ENCODE results near the gene NSFL1C. TPM values are rescaled to one million over a fixed set of nuclear protein-coding genes. Genes with fewer than 3 reads are reported as not detected.

The NSFL1C gene
- total RNA-seq, 1 donor from 2014 or later = 93.9 TPM

DNA sequence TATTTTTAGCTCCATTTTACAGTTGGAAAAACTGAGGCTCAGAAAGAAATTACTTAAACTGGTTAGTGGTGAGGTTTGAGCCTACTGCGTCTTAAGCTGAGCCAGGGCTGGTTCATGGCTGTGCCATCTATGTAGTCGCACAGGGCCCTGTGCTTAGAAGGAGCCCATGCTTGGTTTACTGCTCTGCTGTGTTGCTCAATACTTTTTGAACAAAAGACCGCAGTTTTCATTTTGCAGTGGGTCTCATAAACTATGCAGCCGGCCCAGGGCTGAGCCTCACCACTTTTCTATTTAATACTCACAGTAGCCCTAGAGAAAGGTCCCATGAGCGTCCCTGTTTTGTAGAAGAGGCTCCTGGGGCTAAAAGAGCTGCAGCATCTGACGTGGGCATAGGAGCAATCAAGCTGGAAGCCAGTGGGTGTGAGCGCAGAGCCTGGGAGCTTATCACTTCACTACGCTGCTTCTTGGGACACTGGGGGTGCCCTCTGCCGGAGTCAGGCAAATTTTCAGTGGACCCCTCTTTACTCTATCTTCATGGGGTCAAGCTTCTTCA lies 24.1 kb upstream of the NSFL1C start:
- no peak overlapping the region for H3K27ac Mint-ChIP-seq (ENCODE audit: unreplicated experiment)
- no peaks in the 10 kb centered on the region for H3K4me1 Mint-ChIP-seq
- DNase-seq (ENCODE audit: low read depth, low spot score) = no peak
- H3K27me3 Mint-ChIP-seq (ENCODE audit: low read depth) = peaks cover 76% of the 10 kb centered on the region
- H3K36me3 Mint-ChIP-seq (ENCODE audit: low read depth) = no peaks in the 10 kb centered on the region
- no peak overlapping the region for H3K4me3 Mint-ChIP-seq
- TF ChIP-seq, protein P1, sequence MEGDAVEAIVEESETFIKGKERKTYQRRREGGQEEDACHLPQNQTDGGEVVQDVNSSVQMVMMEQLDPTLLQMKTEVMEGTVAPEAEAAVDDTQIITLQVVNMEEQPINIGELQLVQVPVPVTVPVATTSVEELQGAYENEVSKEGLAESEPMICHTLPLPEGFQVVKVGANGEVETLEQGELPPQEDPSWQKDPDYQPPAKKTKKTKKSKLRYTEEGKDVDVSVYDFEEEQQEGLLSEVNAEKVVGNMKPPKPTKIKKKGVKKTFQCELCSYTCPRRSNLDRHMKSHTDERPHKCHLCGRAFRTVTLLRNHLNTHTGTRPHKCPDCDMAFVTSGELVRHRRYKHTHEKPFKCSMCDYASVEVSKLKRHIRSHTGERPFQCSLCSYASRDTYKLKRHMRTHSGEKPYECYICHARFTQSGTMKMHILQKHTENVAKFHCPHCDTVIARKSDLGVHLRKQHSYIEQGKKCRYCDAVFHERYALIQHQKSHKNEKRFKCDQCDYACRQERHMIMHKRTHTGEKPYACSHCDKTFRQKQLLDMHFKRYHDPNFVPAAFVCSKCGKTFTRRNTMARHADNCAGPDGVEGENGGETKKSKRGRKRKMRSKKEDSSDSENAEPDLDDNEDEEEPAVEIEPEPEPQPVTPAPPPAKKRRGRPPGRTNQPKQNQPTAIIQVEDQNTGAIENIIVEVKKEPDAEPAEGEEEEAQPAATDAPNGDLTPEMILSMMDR (conservative IDR thresholded peaks at IDR 0.05) = no peak
- H3K9me3 Mint-ChIP-seq = no peaks in the 10 kb centered on the region

DNA sequence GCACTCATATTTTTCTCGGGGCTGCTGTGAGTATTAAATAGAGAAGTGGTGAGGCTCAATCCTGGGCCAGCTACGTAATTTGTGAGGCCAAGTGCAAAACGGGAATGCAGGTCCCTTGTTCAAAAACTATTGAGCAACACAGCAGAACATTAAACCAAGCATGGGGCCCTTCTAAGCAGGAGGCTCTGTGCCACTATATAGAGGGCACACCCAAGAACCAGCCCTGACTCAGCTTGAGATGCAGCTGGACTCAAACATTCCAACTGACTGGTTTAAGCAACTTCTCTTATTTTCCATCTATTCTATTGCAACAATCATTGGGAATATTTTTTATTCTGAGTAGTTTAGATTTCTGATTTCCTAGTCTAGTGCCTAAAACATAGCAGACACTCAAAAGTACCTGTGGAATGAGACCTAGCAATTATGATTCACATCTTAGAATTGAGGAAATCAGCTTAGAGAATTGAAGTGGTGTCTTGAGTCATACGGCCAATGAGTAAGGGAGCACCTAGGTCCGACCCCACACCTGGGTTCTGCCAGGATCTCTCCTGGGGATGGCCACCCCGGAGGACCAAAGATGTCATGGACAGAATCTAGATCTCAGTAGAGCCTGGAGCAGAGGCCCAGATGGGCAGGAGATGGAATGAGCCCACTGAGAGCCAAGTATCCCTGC lies 23.3 kb upstream of the NSFL1C start:
- peaks cover 75% of the 10 kb centered on the region for H3K27me3 Mint-ChIP-seq (ENCODE audit: low read depth)
- no peak overlapping the region for H3K27ac Mint-ChIP-seq (ENCODE audit: unreplicated experiment)
- TF ChIP-seq, protein P1 (conservative IDR thresholded peaks at IDR 0.05) = no peak
- H3K9me3 Mint-ChIP-seq = no peaks in the 10 kb centered on the region
- H3K36me3 Mint-ChIP-seq (ENCODE audit: low read depth) = no peaks in the 10 kb centered on the region
- no peak for DNase-seq (ENCODE audit: low read depth, low spot score)
- H3K4me3 Mint-ChIP-seq = no peak overlapping the region
- no peaks in the 10 kb centered on the region for H3K4me1 Mint-ChIP-seq

DNA sequence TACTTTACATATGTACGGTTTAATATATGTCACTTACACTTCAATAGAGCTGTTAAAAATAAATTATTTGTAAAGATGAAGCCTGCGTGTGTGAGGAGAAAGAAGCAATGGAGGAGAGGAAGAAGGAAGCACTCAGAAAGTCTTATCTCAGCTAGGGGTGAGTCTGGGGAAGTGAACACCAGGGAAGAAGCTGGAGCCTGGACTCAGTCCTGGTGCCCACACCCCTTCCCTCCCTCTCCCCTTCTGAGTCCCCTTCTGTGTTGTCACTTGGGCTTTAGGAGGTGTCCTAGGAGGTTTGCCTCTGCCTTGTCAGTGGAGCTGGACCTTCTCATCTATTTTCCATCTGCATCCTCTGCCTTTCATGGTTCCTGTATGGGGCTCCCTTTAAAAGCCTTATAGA lies 22.7 kb upstream of the NSFL1C start:
- Mint-ChIP-seq H3K27ac (ENCODE audit: unreplicated experiment) (no peak overlapping the region), H3K27me3 (ENCODE audit: low read depth) (peaks cover 77% of the 10 kb centered on the region), H3K4me3 (no peak overlapping the region), H3K9me3 (no peaks in the 10 kb centered on the region), H3K4me1 (no peaks in the 10 kb centered on the region), H3K36me3 (ENCODE audit: low read depth) (no peaks in the 10 kb centered on the region)
- DNase-seq (ENCODE audit: low read depth, low spot score) = no peak
- TF ChIP-seq, protein P1 (conservative IDR thresholded peaks at IDR 0.05) = no peak

DNA sequence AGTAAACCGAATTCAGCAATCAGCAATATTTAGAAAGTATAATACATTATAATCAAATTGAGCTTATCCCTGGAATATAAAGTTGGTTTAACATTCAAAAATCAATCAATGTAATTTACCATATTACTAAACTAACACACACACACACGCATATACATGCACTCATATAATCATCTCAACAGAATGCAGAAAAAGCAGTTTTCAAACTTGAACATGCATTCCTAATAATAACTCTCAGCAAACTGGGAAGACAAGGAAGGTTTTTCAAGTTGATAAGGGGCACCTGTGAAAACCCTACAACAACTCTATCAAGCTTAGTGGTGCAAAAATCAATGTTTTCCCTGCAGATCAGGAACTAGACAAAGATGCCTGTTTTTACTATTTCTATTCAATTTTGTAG lies 19.9 kb upstream of the NSFL1C start:
- DNase-seq (ENCODE audit: low read depth, low spot score) = no peak
- H3K27ac Mint-ChIP-seq (ENCODE audit: unreplicated experiment) = no peak overlapping the region
- H3K27me3 Mint-ChIP-seq (ENCODE audit: low read depth) = peaks cover 80% of the 10 kb centered on the region

DNA sequence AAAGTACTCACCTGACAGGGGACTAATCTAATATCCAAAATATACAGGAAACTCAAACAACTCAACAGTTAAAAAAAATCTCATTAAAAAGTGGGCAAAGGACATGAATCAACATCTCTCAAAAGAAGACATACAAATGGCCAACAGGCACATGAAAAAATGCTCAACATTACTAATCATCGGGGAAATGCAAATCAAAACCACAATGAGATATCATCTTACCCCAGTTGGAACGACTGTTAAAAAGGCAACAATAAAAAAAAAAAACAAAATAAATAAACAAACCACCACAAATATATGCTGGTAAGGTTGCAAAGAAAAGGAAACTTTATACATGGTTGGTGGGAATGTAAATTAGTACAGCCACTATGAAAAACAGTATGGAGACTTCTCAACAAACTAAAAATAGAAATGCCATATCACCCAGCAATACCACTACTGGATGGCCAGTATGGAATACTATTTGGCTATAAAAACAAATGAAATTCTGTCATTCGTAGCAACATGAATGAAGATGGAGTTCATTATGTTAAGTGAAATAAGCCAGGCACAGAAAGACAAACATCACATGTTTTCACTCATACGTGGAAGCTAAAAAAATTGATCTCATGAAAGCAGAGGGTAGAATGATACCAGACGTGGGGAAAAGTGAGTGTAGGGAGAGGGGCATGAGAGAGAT lies 17.9 kb upstream of the NSFL1C start:
- Mint-ChIP-seq H3K27ac (ENCODE audit: unreplicated experiment) (no peak overlapping the region), H3K9me3 (no peaks in the 10 kb centered on the region), H3K4me1 (no peaks in the 10 kb centered on the region), H3K36me3 (ENCODE audit: low read depth) (no peaks in the 10 kb centered on the region), H3K4me3 (no peak overlapping the region), H3K27me3 (ENCODE audit: low read depth) (peaks cover 81% of the 10 kb centered on the region)
- DNase-seq (ENCODE audit: low read depth, low spot score) = no peak
- TF ChIP-seq, protein P1 (conservative IDR thresholded peaks at IDR 0.05) = no peak

More for the DNA sequence above, 19.9 kb upstream of the NSFL1C start:
- Mint-ChIP-seq H3K4me3 (no peak overlapping the region), H3K36me3 (ENCODE audit: low read depth) (no peaks in the 10 kb centered on the region), H3K9me3 (no peaks in the 10 kb centered on the region), H3K4me1 (no peaks in the 10 kb centered on the region)
- TF ChIP-seq, protein P1 (conservative IDR thresholded peaks at IDR 0.05) = no peak
